CD4-positive, alpha-beta T cell (primary cell): Measurements from ENCODE around the gene MCL1. TPM values are rescaled to one million over a fixed set of nuclear protein-coding genes. Genes with fewer than 3 reads are reported as not detected.
"Not testable (repeated sequence)": the region's sequence is repeated elsewhere in the genome, so short reads cannot be mapped to it uniquely, and the experiment has no call there.

ENCODE experiments used
- ATAC-seq: fragments of 200-7000 bp; cut with Tn5 transposase; one replicate; pipeline ENCODE4 v1.10.0; 2022; ENCODE audit warnings: mild to moderate bottlenecking; ENCODE audit not compliant: poor library complexity
- CTCF ChIA-PET: fragments of 350-600 bp; sonication (Branson Sonifier 250); formaldehyde crosslinking; loops from one replicate; lab custom pipeline; 2021; ENCODE audit warnings: antibody characterized with exemption, inconsistent platforms; lab: Charles Lee
- POLR2A ChIA-PET: fragments of 350-600 bp; sonication (Branson Sonifier 250); formaldehyde crosslinking; loops from one replicate; lab custom pipeline; 2021; ENCODE audit warnings: antibody characterized with exemption, inconsistent platforms; lab: Charles Lee
- DNase-seq, 14 experiments: peaks; one replicate each; pipeline ENCODE4 v3.0.0-alpha.2; 2013 to 2020; ENCODE audit warnings: mixed read lengths in 2 of 14
- H3K27ac ChIP-seq, 2 donors: one replicate each; pipeline versions ENCODE4 v1.5.1 to v1.7.0; 2013; ENCODE audit warnings: low read length in 2 of 2, low read depth in 1 of 2, mild to moderate bottlenecking in 1 of 2
- H3K27me3 ChIP-seq, 2 experiments: 1 replicate in 1 of 2; 2 replicates in 1 of 2; pipeline versions ENCODE4 v1.6.1 to v1.7.0; 2013; ENCODE audit warnings: low read length in 2 of 2, control low read depth in 1 of 2, mild to moderate bottlenecking in 1 of 2, moderate library complexity in 1 of 2; ENCODE audit not compliant: insufficient read depth in 2 of 2, control insufficient read depth in 1 of 2
- H3K36me3 ChIP-seq: one replicate; pipeline ENCODE4 v1.6.1; 2013; ENCODE audit warnings: low read length, control low read depth; ENCODE audit not compliant: insufficient read depth
- H3K4me1 ChIP-seq: one replicate; pipeline ENCODE4 v1.6.1; 2013; ENCODE audit warnings: low read length, control low read depth; ENCODE audit not compliant: insufficient read depth
- H3K4me3 ChIP-seq: one replicate; pipeline ENCODE4 v1.5.1; 2013; ENCODE audit warnings: mild to moderate bottlenecking, low read length, moderate library complexity
- H3K9me3 ChIP-seq, 2 experiments: 1 replicate in 1 of 2; 2 replicates in 1 of 2; pipeline versions ENCODE4 v1.6.1 to v1.7.0; 2013; ENCODE audit warnings: low read length in 2 of 2, mild to moderate bottlenecking in 2 of 2, control low read depth in 1 of 2, moderate library complexity in 1 of 2; ENCODE audit not compliant: control insufficient read depth in 1 of 2, insufficient read depth in 1 of 2
- H3K27ac Mint-ChIP-seq: one replicate; pipeline ENCODE4 v1.8.0; 2020; ENCODE audit warnings: mixed read lengths
- H3K27me3 Mint-ChIP-seq: one replicate; pipeline ENCODE4 v1.8.0; 2021; ENCODE audit warnings: mixed read lengths
- H3K36me3 Mint-ChIP-seq: one replicate; pipeline ENCODE4 v1.8.0; 2021; ENCODE audit warnings: low read depth, mixed read lengths
- H3K4me1 Mint-ChIP-seq: one replicate; pipeline ENCODE4 v1.8.0; 2021; ENCODE audit warnings: low read depth, mixed read lengths
- H3K4me3 Mint-ChIP-seq: one replicate; pipeline ENCODE4 v1.8.0; 2020; ENCODE audit warnings: mild to moderate bottlenecking, mixed read lengths
- H3K9me3 Mint-ChIP-seq: one replicate; pipeline ENCODE4 v1.8.0; 2020; ENCODE audit warnings: mixed read lengths
- CTCF ChIP-seq: fragments of 200-600 bp; IDR thresholded peaks from one replicate; pipeline ENCODE4 v1.8.0; 2022; ENCODE audit warnings: antibody characterized with exemption, mild to moderate bottlenecking
- intact Hi-C, 2 experiments: fragments of 100-400 bp; cut with DNase I in 1 of 2; cut with micrococcal nuclease in 1 of 2; formaldehyde crosslinking; loops; one replicate each; pipeline versions ENCODE4 v1.15.1 to v1.9.0; 2023 to 2025; cut with DNase I, micrococcal nuclease
- total RNA-seq, 174 experiments: library from RNA in 2 of 174; stranded (reverse) in 2 of 174; gene quantifications; one replicate each; pipeline ENCODE4 v1.2.3 and lab custom pipeline; 2021 to 2026

The MCL1 gene
- total RNA-seq, 2 experiments from 2014 or later = 737 to 747 TPM

GRCh38 chr1:150604226-150604588 is 24.8 kb upstream of the MCL1 start:
- Mint-ChIP-seq H3K27me3 (no peaks in the 10 kb centered on the region), H3K36me3 (peaks cover 20% of the 10 kb centered on the region), H3K27ac (no peak overlapping the region), H3K4me3 (no peak overlapping the region), H3K9me3 (no peaks in the 10 kb centered on the region), H3K4me1 (peaks cover 7% of the 10 kb centered on the region)
- DNase-seq (no peak), ATAC-seq (no peak)
- POLR2A ChIA-PET = interaction anchor here (1.4 kb wide), 1 partner anchor 28 kb away, joined by 3 read pairs; no protein-coding TSS in a partner anchor
- CTCF ChIA-PET = no interaction called here
- H3K4me3 ChIP-seq = no peak overlapping the region
- H3K36me3 ChIP-seq = peaks cover 20% of the 10 kb centered on the region
- no peaks in the 10 kb centered on the region for H3K9me3 ChIP-seq
- H3K27me3 ChIP-seq = no peaks in the 10 kb centered on the region
- no peaks in the 10 kb centered on the region for H3K4me1 ChIP-seq
- intact Hi-C loops = no loop called here
- no peak overlapping the region for H3K27ac ChIP-seq
- no peak for TF ChIP-seq CTCF

- H3K4me1 ChIP-seq = no peaks in the 10 kb centered on the region
- H3K27me3 ChIP-seq = no peaks in the 10 kb centered on the region
- ATAC-seq = no peak
- intact Hi-C loops = no loop called here
- no peak overlapping the region for H3K4me3 Mint-ChIP-seq
- H3K4me1 Mint-ChIP-seq = peaks cover 7% of the 10 kb centered on the region
- CTCF ChIA-PET = interaction anchor here (1.0 to 2.8 kb wide), 2 partner anchors 14 to 18 kb away, joined by 4 to 7 read pairs; no protein-coding TSS in a partner anchor
- POLR2A ChIA-PET = interaction anchor here (0.9 to 1.4 kb wide), 3 partner anchors 25 to 43 kb away, joined by 3 to 4 read pairs (median 3); partner anchors contain the start of gene MCL1
- no peaks in the 10 kb centered on the region for H3K9me3 Mint-ChIP-seq
- TF ChIP-seq CTCF = no peak
- H3K36me3 ChIP-seq = peaks cover 20% of the 10 kb centered on the region
- H3K9me3 ChIP-seq = no peaks in the 10 kb centered on the region
- no peak overlapping the region for H3K27ac Mint-ChIP-seq
- no peaks in the 10 kb centered on the region for H3K27me3 Mint-ChIP-seq
- H3K4me3 ChIP-seq = no peak overlapping the region
- H3K36me3 Mint-ChIP-seq = peaks cover 20% of the 10 kb centered on the region
- no peak overlapping the region for H3K27ac ChIP-seq
- no peak for DNase-seq
Measured at GRCh38 chr1:150603711-150604110, 24.3 kb upstream of the MCL1 start.

GRCh38 chr1:150602372-150602771 is 23.0 kb upstream of the MCL1 start:
- H3K9me3 ChIP-seq, H3K4me1 Mint-ChIP-seq, intact Hi-C loops, H3K27me3 Mint-ChIP-seq, H3K4me1 ChIP-seq, DNase-seq, H3K27ac Mint-ChIP-seq, H3K27me3 ChIP-seq, POLR2A ChIA-PET, H3K4me3 ChIP-seq, H3K9me3 Mint-ChIP-seq, ATAC-seq, H3K4me3 Mint-ChIP-seq, H3K27ac ChIP-seq: not testable (repeated sequence)
- CTCF ChIA-PET = interaction anchor here (0.6 to 2.8 kb wide), 3 partner anchors 19 to 56 kb away, joined by 3 to 7 read pairs (median 4); no protein-coding TSS in a partner anchor
- H3K36me3 ChIP-seq = peaks cover 20% of the 10 kb centered on the region
- H3K36me3 Mint-ChIP-seq = peaks cover 25% of the 10 kb centered on the region

- no peaks in the 10 kb centered on the region for H3K9me3 Mint-ChIP-seq
- TF ChIP-seq CTCF = no peak
- DNase-seq (no peak), ATAC-seq (no peak)
- H3K4me3 Mint-ChIP-seq = no peak overlapping the region
- Histone ChIP-seq H3K27ac (no peak overlapping the region), H3K4me1 (peaks cover 4% of the 10 kb centered on the region), H3K36me3 (peaks cover 18% of the 10 kb centered on the region), H3K27me3 (no peaks in the 10 kb centered on the region), H3K4me3 (no peak overlapping the region), H3K9me3 (no peaks in the 10 kb centered on the region)
- H3K4me1 Mint-ChIP-seq = peaks cover 10% of the 10 kb centered on the region
- H3K27ac Mint-ChIP-seq = no peak overlapping the region
- ChIA-PET CTCF (interaction anchor here (0.6 to 2.8 kb wide), 2 partner anchors 20 to 55 kb away, joined by 3 to 7 read pairs; no protein-coding TSS in a partner anchor), POLR2A (no interaction called here)
- intact Hi-C loops = no loop called here
- H3K36me3 Mint-ChIP-seq = peaks cover 25% of the 10 kb centered on the region
- H3K27me3 Mint-ChIP-seq = no peaks in the 10 kb centered on the region
Measured at GRCh38 chr1:150601540-150601939, 22.1 kb upstream of the MCL1 start.

DNA sequence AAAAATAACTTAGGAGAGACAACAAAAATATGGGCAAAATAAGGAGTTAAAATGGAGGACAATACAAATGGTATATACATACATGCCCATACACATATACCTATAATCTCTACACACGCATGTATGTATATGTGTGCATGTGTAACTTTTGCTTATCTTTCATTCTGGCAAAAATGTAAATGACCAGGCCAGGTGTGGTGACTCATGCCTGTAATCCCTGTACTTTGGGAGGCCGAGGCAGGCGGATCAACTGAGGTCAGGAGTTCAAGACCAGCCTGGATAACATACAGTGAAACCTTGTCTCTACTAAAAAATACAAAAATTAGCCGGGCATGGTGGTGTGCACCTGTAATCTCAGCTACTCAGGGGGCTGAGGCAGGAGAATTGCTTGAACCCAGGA is 18.9 kb upstream of the MCL1 start:
- intact Hi-C loops, H3K4me3 Mint-ChIP-seq, H3K27me3 ChIP-seq, ATAC-seq, H3K27me3 Mint-ChIP-seq, H3K27ac ChIP-seq, H3K4me3 ChIP-seq, H3K9me3 ChIP-seq, DNase-seq, CTCF ChIA-PET, H3K27ac Mint-ChIP-seq, H3K9me3 Mint-ChIP-seq, H3K4me1 ChIP-seq, H3K4me1 Mint-ChIP-seq: not testable (repeated sequence)
- POLR2A ChIA-PET = interaction anchor here (0.7 to 1.0 kb wide), 2 partner anchors 36 to 65 kb away, joined by 3 to 5 read pairs; no protein-coding TSS in a partner anchor
- peaks cover 18% of the 10 kb centered on the region for H3K36me3 Mint-ChIP-seq
- H3K36me3 ChIP-seq = peaks cover 13% of the 10 kb centered on the region
